ENCODE results near the gene OCIAD2.
"Not testable (repeated sequence)": the region's sequence is repeated elsewhere in the genome, so short reads cannot be mapped to it uniquely, and the experiment has no call there.

The OCIAD2 gene

DNA sequence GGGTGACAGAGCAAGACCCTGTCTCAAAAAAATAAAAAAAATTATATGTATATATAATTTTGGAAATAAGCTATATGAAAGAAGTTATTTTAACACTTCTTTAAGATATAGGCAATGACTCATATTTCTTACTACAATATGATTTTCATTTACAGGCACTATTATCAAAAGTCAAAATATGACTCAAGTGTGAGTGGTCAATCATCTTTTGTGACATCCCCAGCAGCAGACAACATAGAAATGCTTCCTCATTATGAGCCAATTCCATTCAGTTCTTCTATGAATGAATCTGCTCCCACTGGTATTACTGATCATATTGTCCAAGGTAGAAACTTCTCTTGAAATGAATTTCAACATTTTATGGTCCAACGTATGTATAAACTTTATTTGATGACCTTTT lies 54.9 kb downstream of the OCIAD2 start:
- no peak for DNase-seq

- DNase-seq: not testable (repeated sequence)
These were observed 57.8 kb downstream of the OCIAD2 start for GRCh38 chr4:48848799-48849198.

GRCh38 chr4:48844843-48845242 lies 61.7 kb downstream of the OCIAD2 start:
- DNase-seq: no peak

DNA sequence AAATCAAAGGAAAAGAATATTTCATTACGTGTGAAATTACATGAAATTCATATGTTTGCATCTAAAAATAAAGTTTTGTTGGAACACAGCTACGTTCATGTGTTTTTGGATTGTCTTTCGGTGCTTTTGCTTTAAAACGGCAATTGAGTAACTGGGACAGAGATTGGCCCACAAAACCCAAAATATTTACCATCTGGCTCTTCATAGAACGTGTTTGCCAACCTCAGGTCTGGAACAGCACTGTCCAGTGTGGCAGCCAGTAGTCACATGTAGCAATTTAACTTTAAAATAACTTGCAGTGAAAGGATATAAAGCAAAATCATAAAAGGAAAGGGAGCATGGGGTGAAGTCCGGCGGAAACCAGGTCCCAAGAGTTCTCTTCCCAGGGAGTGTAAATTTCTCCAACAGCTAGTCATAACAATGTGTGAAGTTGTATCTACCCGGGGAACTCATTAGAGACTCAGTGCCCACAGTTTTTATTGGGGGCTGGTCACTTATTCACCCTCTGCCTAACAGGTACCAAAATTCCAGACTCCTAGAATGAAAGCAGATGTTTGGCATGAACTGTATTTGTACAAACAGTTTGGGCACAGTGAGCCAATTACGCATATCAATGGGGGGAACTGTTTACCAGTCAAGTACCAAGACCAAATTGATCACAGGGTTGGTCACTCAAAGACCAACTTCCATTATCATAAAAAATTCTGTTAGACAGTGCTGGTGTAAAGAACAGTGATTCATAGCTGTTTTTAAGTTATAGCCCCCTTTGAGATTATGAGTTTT lies 65.3 kb downstream of the OCIAD2 start:
- no peak for DNase-seq

- no peak for DNase-seq
These were observed 69.9 kb downstream of the OCIAD2 start for GRCh38 chr4:48836658-48837057.
